ENCODE results near the gene ARL13B.
"Not testable (repeated sequence)": the region's sequence is repeated elsewhere in the genome, so short reads cannot be mapped to it uniquely, and the experiment has no call there.

ARL13B gene

DNA sequence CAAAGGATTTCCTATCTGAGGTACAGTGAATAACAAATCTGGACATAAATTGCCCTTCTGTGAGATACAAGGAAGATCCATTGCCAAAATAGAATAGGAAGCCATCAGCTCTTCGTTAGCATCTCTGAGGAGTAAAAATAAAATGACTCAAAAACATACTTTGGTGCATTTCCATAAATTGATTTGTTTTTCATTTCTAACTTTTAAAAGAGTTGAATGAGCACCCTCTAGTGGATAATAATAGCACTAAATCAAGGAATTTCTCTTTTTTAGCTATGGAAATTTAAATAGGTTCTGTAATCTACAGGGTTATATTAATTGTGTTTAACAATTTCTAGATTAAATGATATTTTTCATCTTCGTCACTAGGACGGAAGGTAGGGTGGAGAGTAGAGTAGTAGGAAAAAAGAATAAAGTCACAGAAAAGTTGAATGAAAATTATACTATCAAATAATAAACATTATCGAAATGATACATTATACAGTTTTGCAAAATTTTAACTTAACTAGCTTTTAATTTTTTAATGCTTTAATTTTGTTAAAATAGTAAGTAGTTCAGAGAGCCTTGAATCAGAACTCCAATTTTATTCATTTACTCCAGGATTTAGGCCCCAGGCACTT is 89.3 kb downstream of the ARL13B start:
- H3K4me3 ChIP-seq, result peak overlapping the region; percentile 17
- no peak for DNase-seq (ENCODE audit: low spot score)
- TF ChIP-seq, protein P1, sequence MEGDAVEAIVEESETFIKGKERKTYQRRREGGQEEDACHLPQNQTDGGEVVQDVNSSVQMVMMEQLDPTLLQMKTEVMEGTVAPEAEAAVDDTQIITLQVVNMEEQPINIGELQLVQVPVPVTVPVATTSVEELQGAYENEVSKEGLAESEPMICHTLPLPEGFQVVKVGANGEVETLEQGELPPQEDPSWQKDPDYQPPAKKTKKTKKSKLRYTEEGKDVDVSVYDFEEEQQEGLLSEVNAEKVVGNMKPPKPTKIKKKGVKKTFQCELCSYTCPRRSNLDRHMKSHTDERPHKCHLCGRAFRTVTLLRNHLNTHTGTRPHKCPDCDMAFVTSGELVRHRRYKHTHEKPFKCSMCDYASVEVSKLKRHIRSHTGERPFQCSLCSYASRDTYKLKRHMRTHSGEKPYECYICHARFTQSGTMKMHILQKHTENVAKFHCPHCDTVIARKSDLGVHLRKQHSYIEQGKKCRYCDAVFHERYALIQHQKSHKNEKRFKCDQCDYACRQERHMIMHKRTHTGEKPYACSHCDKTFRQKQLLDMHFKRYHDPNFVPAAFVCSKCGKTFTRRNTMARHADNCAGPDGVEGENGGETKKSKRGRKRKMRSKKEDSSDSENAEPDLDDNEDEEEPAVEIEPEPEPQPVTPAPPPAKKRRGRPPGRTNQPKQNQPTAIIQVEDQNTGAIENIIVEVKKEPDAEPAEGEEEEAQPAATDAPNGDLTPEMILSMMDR (IDR thresholded peaks at IDR 0.05), result peak; percentile 49
- no peak overlapping the region for H3K27ac ChIP-seq

DNA sequence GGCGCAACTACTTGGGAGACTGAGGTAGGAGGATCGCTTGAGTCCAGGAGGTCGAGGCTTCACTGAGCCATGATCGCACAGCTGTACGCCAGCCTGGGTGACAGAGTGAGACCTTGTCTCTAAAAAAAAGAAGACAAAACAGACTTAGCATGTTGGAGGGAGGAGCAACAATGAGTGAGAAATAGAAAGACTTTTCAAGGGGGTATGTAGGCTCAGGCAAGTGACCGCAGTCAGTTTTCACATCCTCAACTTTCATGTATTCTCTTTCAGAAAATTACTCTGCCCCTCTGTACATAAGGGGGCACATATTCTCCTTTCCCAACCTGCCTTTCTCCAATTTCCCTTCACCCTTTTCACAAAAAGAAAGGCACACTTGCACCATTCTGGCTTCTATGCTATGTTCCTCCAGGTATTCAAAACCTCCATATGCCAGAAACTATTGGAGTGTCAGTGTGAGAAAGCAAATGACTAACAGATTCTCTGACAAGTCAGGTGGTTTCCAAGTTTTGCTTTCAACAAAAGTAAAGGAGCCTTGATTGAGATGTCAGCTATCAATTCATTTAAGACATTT is 90.5 kb downstream of the ARL13B start:
- TF ChIP-seq, protein P1 (IDR thresholded peaks at IDR 0.05), result no peak
- Histone ChIP-seq H3K4me3 (no peak overlapping the region), H3K27ac (no peak overlapping the region)
- DNase-seq (ENCODE audit: low spot score), result no peak

DNA sequence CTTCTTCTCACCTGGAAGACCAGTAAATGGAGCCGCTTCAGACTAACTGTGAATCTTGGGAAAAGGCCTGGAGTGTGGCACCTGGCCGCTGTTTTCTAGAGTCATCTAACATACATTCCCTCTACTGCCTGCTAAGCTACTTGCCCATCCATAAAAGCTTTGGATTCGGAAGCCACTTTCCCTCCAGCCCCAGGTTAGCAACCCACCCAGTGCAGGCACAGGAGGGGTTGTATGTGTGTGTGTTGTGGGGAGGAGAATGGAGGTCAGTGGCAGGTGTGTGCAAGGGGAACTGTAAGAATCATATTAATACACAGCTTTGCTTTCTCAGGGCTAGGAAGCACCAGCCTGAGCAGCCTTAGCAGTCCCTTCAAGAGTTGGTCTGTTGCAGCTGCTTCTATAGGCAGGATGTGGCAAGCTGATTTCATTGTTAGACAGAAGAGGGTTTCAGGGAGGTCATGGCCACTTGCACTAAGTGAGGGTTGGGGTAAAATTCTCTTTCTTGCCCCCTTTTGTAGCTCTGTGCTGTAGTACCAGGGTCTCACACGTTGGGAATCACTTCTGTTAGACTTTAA is 91.8 kb downstream of the ARL13B start:
- no peak overlapping the region for H3K27ac ChIP-seq
- TF ChIP-seq, protein P1 (IDR thresholded peaks at IDR 0.05), result no peak
- no peak for DNase-seq (ENCODE audit: low spot score)
- no peak overlapping the region for H3K4me3 ChIP-seq

DNA sequence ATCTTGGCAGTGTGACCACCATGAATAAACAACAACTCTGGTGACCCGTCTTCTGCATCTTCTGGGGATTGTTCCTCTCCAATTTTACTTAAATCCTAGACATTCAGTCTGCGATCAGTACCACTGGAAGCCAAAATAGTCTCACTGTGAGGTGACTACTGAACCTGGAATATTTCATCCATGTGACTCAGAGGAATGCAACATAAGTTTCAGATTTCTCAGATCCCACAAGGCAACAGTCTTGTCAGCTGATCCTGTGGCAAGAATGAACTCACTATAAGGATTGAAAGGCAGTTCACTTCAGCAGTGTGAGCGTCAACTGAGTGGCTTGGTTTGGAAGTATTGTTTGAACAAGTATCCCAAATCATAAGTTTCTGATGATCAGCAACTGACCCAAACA is 96.1 kb downstream of the ARL13B start:
- DNase-seq (ENCODE audit: low spot score), result no peak
- Histone ChIP-seq H3K27ac (no peak overlapping the region), H3K4me3 (no peak overlapping the region)
- TF ChIP-seq, protein P1 (IDR thresholded peaks at IDR 0.05), result no peak

DNA sequence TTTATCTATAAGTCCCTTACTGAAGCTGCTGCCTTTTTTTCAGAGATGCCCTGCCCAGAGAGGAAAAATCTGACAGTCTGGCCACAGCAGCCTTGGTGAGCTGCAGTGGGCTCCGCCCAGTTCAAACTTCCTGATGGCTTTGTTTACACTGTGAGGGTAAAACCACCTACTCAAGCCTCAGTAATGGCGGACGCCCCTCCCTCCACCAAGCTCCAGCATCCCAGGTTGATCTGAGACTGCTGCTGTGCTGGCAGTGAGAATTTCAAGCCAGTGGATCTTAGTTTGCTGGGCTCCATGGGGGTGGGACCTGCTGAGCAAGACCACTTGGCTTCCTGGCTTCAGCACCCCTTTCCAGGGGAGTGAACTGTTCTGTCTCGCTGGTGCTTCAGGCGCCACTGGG is 100.6 kb downstream of the ARL13B start:
- not testable (repeated sequence) for H3K4me3 ChIP-seq; DNase-seq (ENCODE audit: low spot score); H3K27ac ChIP-seq

DNA sequence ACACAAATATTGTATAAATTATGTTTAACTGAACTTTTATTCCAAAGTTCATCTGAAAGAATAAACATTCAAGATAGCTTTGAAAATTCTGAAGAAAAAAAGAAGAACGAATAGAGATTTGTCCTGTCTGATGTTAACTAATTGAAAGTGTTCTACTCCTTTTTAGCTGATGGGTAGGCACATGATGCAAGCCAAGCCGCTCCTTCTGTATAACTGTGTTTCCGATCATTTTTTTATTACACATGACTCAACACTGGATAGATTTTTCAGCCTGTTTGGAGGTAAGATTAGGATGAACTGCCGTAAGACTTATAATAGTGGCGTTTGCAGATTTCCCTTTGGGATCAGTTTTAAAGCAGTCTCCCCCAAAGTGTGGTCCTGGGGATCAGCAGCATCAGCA is 101.9 kb downstream of the ARL13B start:
- Histone ChIP-seq H3K27ac (no peak overlapping the region), H3K4me3 (no peak overlapping the region)
- TF ChIP-seq, protein P1 (IDR thresholded peaks at IDR 0.05), result no peak
- no peak for DNase-seq (ENCODE audit: low spot score)

DNA sequence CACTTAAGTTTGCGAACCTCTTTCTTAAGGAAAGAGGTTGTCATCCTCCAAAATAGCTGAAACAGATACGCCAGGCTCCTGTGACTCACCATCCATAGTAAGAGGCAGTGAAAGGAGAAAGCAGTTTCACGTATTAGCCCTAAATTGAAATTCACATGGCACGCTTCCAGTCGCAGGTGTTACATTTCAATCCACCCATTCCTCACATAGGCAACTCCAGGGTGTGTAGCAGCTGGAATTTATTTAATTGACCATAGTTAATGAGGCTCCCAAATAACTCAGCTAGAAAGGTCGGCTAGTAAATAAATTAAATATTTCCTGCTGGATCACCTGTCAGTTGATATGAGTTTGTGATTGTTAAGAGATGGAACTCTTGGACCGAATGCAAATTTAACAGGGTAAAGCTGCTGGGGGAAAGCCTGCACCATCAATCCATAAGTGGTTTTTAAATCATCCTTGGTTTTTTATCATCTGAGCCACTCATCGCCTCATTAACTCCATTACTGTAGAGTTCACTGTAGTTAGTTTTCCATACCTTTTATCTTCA is 102.5 kb downstream of the ARL13B start:
- TF ChIP-seq, protein P1 (IDR thresholded peaks at IDR 0.05), result no peak

More for the DNA sequence above, 102.5 kb downstream of the ARL13B start:
- H3K4me3 ChIP-seq, result no peak overlapping the region
- DNase-seq (ENCODE audit: low spot score), result no peak
- H3K27ac ChIP-seq, result no peak overlapping the region

Data from coronary artery (tissue), 2 donors.